ENCODE data around the gene DCUN1D2. TPM values are rescaled to one million over a fixed set of nuclear protein-coding genes. Genes with fewer than 3 reads are reported as not detected.

The DCUN1D2 gene
- total and polyA plus RNA-seq, 10 of the 15 experiments (the other 5 are each of a cell fraction or from before 2014, with no cell fraction given) = 2.5 to 23.6 (median 9.3) TPM

DNA sequence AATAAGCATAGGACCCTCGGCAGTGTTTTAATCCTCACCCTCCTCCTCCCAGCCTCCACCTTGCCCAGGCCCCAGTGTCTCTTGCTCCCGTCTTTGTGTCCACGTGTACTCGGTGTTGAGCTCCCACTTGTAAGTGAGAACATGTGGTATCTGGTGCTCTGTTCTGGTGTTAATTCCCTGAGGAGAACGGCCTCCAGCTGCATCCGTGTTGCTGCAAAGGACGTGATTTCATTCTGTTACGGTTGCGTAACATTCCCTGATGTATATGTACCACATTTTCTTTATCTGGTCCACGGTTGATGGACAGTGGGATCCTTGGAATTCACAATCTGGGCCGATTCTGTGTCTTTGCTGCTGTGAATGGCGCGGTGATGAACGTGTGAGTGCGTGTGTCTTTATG lies 49.3 kb upstream of the DCUN1D2 start (continued):
- TF ChIP-seq, protein P1, sequence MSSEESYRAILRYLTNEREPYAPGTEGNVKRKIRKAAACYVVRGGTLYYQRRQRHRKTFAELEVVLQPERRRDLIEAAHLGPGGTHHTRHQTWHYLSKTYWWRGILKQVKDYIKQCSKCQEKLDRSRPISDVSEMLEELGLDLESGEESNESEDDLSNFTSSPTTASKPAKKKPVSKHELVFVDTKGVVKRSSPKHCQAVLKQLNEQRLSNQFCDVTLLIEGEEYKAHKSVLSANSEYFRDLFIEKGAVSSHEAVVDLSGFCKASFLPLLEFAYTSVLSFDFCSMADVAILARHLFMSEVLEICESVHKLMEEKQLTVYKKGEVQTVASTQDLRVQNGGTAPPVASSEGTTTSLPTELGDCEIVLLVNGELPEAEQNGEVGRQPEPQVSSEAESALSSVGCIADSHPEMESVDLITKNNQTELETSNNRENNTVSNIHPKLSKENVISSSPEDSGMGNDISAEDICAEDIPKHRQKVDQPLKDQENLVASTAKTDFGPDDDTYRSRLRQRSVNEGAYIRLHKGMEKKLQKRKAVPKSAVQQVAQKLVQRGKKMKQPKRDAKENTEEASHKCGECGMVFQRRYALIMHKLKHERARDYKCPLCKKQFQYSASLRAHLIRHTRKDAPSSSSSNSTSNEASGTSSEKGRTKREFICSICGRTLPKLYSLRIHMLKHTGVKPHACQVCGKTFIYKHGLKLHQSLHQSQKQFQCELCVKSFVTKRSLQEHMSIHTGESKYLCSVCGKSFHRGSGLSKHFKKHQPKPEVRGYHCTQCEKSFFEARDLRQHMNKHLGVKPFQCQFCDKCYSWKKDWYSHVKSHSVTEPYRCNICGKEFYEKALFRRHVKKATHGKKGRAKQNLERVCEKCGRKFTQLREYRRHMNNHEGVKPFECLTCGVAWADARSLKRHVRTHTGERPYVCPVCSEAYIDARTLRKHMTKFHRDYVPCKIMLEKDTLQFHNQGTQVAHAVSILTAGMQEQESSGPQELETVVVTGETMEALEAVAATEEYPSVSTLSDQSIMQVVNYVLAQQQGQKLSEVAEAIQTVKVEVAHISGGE (CRISPR knock-in tag; IDR thresholded peaks at IDR 0.05) = no peak
- TF ChIP-seq USF2 (IDR thresholded peaks at IDR 0.05; ENCODE audit: borderline replicate concordance, low read depth, low read length) = no peak
- TF ChIP-seq SMARCA5 (IDR thresholded peaks at IDR 0.05) = no peak

DNA sequence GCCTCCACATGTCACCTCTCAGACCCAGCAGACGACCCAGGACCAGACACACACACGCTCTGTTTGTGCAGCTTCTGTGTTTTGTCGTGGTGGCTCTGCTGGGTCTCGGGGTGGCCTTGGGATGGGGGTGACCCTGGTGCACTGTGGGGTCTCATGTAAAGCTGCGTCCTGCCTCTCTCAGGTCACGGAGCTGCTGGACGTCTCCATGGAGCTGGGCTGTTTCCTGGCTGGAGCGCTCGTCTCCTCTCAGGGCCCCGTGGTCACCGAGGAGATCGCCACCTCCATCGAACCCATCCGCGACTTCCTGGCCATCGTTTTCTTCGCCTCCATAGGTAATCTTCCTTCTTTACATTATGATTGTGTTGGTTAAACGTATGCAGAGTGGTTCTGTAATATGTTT lies 48.7 kb upstream of the DCUN1D2 start:
- Histone ChIP-seq H3K36me3 (ENCODE audit: control insufficient read depth in 2 of 2, insufficient read depth in 2 of 2, low read length in 1 of 2) (peaks cover 2% of the 10 kb centered on the region in 2 experiments; a peak in 1 of 4 replicates), H4K20me1 (ENCODE audit: control insufficient read depth, insufficient read depth) (no peaks in the 10 kb centered on the region), H3K4me2 (ENCODE audit: control insufficient read depth, insufficient read depth) (no peak overlapping the region), H3K4me3 (no peak overlapping the region), H3K4me1 (ENCODE audit: control insufficient read depth, insufficient read depth, low read length) (no peaks in the 10 kb centered on the region), H2AFZ (ENCODE audit: control insufficient read depth, low read depth, low read length) (no peak overlapping the region), H3K79me2 (ENCODE audit: control insufficient read depth, insufficient read depth, low read length) (no peaks in the 10 kb centered on the region), H3K9ac (ENCODE audit: control insufficient read depth, insufficient read depth, low read length) (no peak overlapping the region), H3K27me3 (replicated peaks in 1 of 2; ENCODE audit: control insufficient read depth in 2 of 2, insufficient read depth in 2 of 2, low read length in 1 of 2) (no peaks in the 10 kb centered on the region), H3K9me3 (replicated peaks; ENCODE audit: control insufficient read depth, insufficient read depth, low read length) (no peaks in the 10 kb centered on the region; the same call in 2 of the 3 replicates), H3K27ac (ENCODE audit: control insufficient read depth, insufficient read depth) (no peak overlapping the region)
- POLR2A ChIA-PET = no interaction called here
- WGBS (ENCODE audit: insufficient coverage, insufficient replicate concordance, low lambda C conversion rate, missing lambda C conversion rate) = 95% methylated on average over 18 of the region's 18 CpGs
- CTCF ChIA-PET = no interaction called here
- RAD21 ChIA-PET (ENCODE audit: unreplicated experiment) = no interaction called here
- FAIRE-seq = no peak
- BruUV-seq (replicated peaks) = no TSS peak
- no peak for DNase-seq (ENCODE audit: low read depth, low spot score)
- intact Hi-C loops (cut with micrococcal nuclease; ENCODE audit: unreplicated experiment) = no loop called here
- no peak for ATAC-seq
- in situ Hi-C loops (cut with MboI) = no loop called here
- SMC1A ChIA-PET (ENCODE audit: uncharacterized antibody, unreplicated experiment) = no interaction called here
- TF ChIP-seq, protein P2, sequence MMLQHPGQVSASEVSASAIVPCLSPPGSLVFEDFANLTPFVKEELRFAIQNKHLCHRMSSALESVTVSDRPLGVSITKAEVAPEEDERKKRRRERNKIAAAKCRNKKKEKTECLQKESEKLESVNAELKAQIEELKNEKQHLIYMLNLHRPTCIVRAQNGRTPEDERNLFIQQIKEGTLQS (IDR thresholded peaks at IDR 0.05; ENCODE audit: borderline replicate concordance, extremely low read depth, low read depth, low read length) = no peak
- TF ChIP-seq, protein P3, sequence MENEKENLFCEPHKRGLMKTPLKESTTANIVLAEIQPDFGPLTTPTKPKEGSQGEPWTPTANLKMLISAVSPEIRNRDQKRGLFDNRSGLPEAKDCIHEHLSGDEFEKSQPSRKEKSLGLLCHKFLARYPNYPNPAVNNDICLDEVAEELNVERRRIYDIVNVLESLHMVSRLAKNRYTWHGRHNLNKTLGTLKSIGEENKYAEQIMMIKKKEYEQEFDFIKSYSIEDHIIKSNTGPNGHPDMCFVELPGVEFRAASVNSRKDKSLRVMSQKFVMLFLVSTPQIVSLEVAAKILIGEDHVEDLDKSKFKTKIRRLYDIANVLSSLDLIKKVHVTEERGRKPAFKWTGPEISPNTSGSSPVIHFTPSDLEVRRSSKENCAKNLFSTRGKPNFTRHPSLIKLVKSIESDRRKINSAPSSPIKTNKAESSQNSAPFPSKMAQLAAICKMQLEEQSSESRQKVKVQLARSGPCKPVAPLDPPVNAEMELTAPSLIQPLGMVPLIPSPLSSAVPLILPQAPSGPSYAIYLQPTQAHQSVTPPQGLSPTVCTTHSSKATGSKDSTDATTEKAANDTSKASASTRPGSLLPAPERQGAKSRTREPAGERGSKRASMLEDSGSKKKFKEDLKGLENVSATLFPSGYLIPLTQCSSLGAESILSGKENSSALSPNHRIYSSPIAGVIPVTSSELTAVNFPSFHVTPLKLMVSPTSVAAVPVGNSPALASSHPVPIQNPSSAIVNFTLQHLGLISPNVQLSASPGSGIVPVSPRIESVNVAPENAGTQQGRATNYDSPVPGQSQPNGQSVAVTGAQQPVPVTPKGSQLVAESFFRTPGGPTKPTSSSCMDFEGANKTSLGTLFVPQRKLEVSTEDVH (IDR thresholded peaks at IDR 0.05; ENCODE audit: low read depth, partially characterized antibody) = no peak
- TF ChIP-seq EP300 (IDR thresholded peaks at IDR 0.05; ENCODE audit: borderline replicate concordance in 1 of 2, control insufficient read depth in 1 of 2, low read depth in 2 of 2, low read length in 2 of 2) (no peak), NFYB (IDR thresholded peaks at IDR 0.05; ENCODE audit: insufficient read depth, low read depth, low read length) (no peak), MTA2 (IDR thresholded peaks at IDR 0.05; ENCODE audit: low read depth) (no peak), ZNF24 (IDR thresholded peaks at IDR 0.05) (no peak), HSF1 (IDR thresholded peaks at IDR 0.05; ENCODE audit: low read depth, low read length) (no peak)
